Lower leg skin (tissue), 3 donors: Measurements from ENCODE around the gene ZNF736.

Experiments used
- CTCF ChIP-seq, 3 donors: fragments of 450-650 bp; IDR thresholded peaks; one replicate each; pipeline ENCODE4 v1.5.1; 2016; ENCODE audit warnings: antibody characterized with exemption in 3 of 3, mild to moderate bottlenecking in 3 of 3, moderate library complexity in 2 of 3
- POLR2A ChIP-seq, 2 donors: fragments of 450-650 bp; IDR thresholded peaks; one replicate each; pipeline ENCODE4 v1.6.1; 2016 to 2017; ENCODE audit warnings: antibody characterized with exemption in 2 of 2, mild to moderate bottlenecking in 1 of 2, moderate library complexity in 1 of 2

GRCh38 chr7:64307254-64308015 lies 6.3 kb upstream of the ZNF736 start:
- TF ChIP-seq CTCF (IDR thresholded peaks at IDR 0.05) (no peak), POLR2A (IDR thresholded peaks at IDR 0.05) (no peak)
